Mesenchymal stem cell (in vitro differentiated cells and primary cell): ENCODE measurements around the gene ZNF768.

Experiments
- DNase-seq: peaks from one replicate; pipeline ENCODE4 v3.0.0-alpha.2; 2013
- H2AFZ ChIP-seq: one replicate; pipeline ENCODE4 v1.6.1; 2013; ENCODE audit warnings: low read depth, mild to moderate bottlenecking, control low read depth, inconsistent platforms, low read length, moderate library complexity
- H2AK5ac ChIP-seq: 2 replicates; pipeline ENCODE4 v1.6.1; 2013; ENCODE audit warnings: low read length, moderate library complexity, mild to moderate bottlenecking, inconsistent platforms; ENCODE audit not compliant: severe bottlenecking
- H2BK120ac ChIP-seq: one replicate; pipeline ENCODE4 v1.6.1; 2013; ENCODE audit warnings: low read depth, mild to moderate bottlenecking, inconsistent platforms, low read length, moderate library complexity
- H2BK12ac ChIP-seq, 2 experiments: one replicate each; pipeline ENCODE4 v1.6.1; 2013; ENCODE audit warnings: inconsistent platforms in 2 of 2, low read length in 2 of 2, mild to moderate bottlenecking in 2 of 2, moderate library complexity in 2 of 2, control low read depth in 1 of 2
- H2BK15ac ChIP-seq: one replicate; pipeline ENCODE4 v1.6.1; 2013; ENCODE audit warnings: mild to moderate bottlenecking, low read depth, inconsistent platforms; ENCODE audit not compliant: poor library complexity, severe bottlenecking
- H2BK5ac ChIP-seq: 2 replicates; pipeline ENCODE4 v1.6.1; 2013; ENCODE audit warnings: low read depth, mild to moderate bottlenecking, low read length, control low read depth, inconsistent platforms; ENCODE audit not compliant: poor library complexity, severe bottlenecking
- H3K14ac ChIP-seq, 2 experiments: one replicate each; pipeline ENCODE4 v1.6.1; 2013; ENCODE audit warnings: inconsistent platforms in 2 of 2, low read length in 2 of 2, control low read depth in 1 of 2, mild to moderate bottlenecking in 1 of 2, moderate library complexity in 1 of 2
- H3K18ac ChIP-seq, 2 experiments: one replicate each; pipeline ENCODE4 v1.6.1; 2013; ENCODE audit warnings: inconsistent platforms in 2 of 2, low read length in 2 of 2, control low read depth in 1 of 2, low read depth in 1 of 2, mild to moderate bottlenecking in 1 of 2
- H3K23ac ChIP-seq, 2 experiments: one replicate each; pipeline ENCODE4 v1.6.1; 2013; ENCODE audit warnings: inconsistent platforms in 2 of 2, low read length in 2 of 2, mild to moderate bottlenecking in 2 of 2, moderate library complexity in 2 of 2, control low read depth in 1 of 2
- H3K27ac ChIP-seq: 2 replicates; pipeline ENCODE4 v1.5.1; 2013; ENCODE audit warnings: mild to moderate bottlenecking, moderate library complexity, low read length, control low read depth, inconsistent platforms; ENCODE audit not compliant: poor library complexity, severe bottlenecking
- H3K27me3 ChIP-seq, 2 experiments: 2 replicates each; pipeline versions ENCODE4 v1.6.1 to v1.7.0; 2013; ENCODE audit warnings: low read length in 2 of 2, mild to moderate bottlenecking in 2 of 2, moderate library complexity in 2 of 2, control low read depth in 1 of 2, inconsistent platforms in 1 of 2; ENCODE audit not compliant: control insufficient read depth in 1 of 2, insufficient read depth in 1 of 2
- H3K36me3 ChIP-seq, 2 experiments: 2 replicates each; pipeline versions ENCODE4 v1.6.1 to v1.7.0; 2013; ENCODE audit warnings: low read length in 2 of 2, control low read depth in 1 of 2, inconsistent platforms in 1 of 2, low read depth in 1 of 2, mild to moderate bottlenecking in 1 of 2; ENCODE audit not compliant: insufficient read depth in 2 of 2, control insufficient read depth in 1 of 2
- H3K4ac ChIP-seq, 2 experiments: one replicate each; pipeline ENCODE4 v1.6.1; 2013; ENCODE audit warnings: inconsistent platforms in 2 of 2, low read length in 2 of 2, mild to moderate bottlenecking in 2 of 2, moderate library complexity in 2 of 2, control low read depth in 1 of 2, low read depth in 1 of 2
- H3K4me1 ChIP-seq: 2 replicates; pipeline ENCODE4 v1.6.1; 2013; ENCODE audit warnings: low read depth, low read length, control low read depth; ENCODE audit not compliant: control insufficient read depth, insufficient read depth
- H3K4me2 ChIP-seq: 2 replicates; pipeline ENCODE4 v1.6.1; 2013; ENCODE audit warnings: low read length, mild to moderate bottlenecking, inconsistent platforms; ENCODE audit not compliant: poor library complexity, severe bottlenecking
- H3K4me3 ChIP-seq, 2 experiments: 2 replicates each; pipeline versions ENCODE4 v1.5.1 to v1.7.0; 2013; ENCODE audit warnings: low read length in 2 of 2, mild to moderate bottlenecking in 2 of 2, control low read depth in 1 of 2, low read depth in 1 of 2; ENCODE audit not compliant: insufficient read depth in 1 of 2
- H3K79me1 ChIP-seq: replicated peaks from 2 replicates; pipeline ENCODE4 v1.6.1; 2013; ENCODE audit warnings: mild to moderate bottlenecking, control low read depth, low read length, inconsistent platforms; ENCODE audit not compliant: poor library complexity, severe bottlenecking
- H3K9ac ChIP-seq: 2 replicates; pipeline ENCODE4 v1.7.0; 2013; ENCODE audit warnings: mild to moderate bottlenecking, low read length, moderate library complexity
- H3K9me3 ChIP-seq: 2 replicates; pipeline ENCODE4 v1.7.0; 2013; ENCODE audit warnings: mild to moderate bottlenecking, low read length; ENCODE audit not compliant: control insufficient read depth
- H4K8ac ChIP-seq: one replicate; pipeline ENCODE4 v1.6.1; 2013; ENCODE audit warnings: inconsistent platforms, mild to moderate bottlenecking, low read length, moderate library complexity
- H4K91ac ChIP-seq: one replicate; pipeline ENCODE4 v1.6.1; 2013; ENCODE audit warnings: mild to moderate bottlenecking, low read length, inconsistent platforms
- WGBS: methylation state at CpG from one replicate; pipeline ENCODE4 v1.1.7; 2013; ENCODE audit warnings: mixed read lengths; 5-methylcytosine and 5-hydroxymethylcytosine counted together

ZNF768 gene

DNA sequence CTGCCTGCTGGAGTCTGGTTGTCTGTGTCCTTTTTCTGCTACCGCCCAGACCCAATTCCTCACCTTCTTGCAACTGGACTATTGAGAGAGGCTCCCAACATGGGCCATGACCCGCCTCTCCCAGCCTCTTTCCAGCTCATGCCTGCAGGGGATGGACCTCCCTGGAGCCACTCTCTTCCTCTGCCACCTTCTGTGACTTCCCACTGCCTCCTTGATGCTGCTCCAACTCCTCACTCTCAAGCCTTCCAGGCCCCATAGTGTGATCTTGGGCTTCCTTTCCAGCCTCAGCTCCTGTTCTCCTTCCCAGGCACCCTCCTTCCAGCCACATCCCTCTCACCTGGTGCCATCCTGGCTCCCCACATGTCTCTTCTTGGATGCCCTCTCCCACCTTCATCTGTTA lies 11.1 kb downstream of the ZNF768 start:
- H3K9ac ChIP-seq, result no peak overlapping the region
- H2BK120ac ChIP-seq, result no peak overlapping the region
- H2BK15ac ChIP-seq, result no peak overlapping the region
- H4K91ac ChIP-seq, result no peak overlapping the region
- H3K18ac ChIP-seq, result no peak overlapping the region
- no peak overlapping the region for H3K4ac ChIP-seq
- peaks cover 0 to 38% of the 10 kb centered on the region in 2 experiments for H3K27me3 ChIP-seq
- H3K79me1 ChIP-seq, result no peaks in the 10 kb centered on the region
- H2BK5ac ChIP-seq, result no peak overlapping the region
- no peak overlapping the region for H4K8ac ChIP-seq
- H2AFZ ChIP-seq, result no peak overlapping the region
- no peak overlapping the region for H3K4me2 ChIP-seq
- WGBS, result 77% methylated on average over 2 of the region's 2 CpGs
- H3K14ac ChIP-seq, result no peak overlapping the region
- H3K4me1 ChIP-seq, result peaks cover 2% of the 10 kb centered on the region
- H3K23ac ChIP-seq, result no peak overlapping the region
- no peak for DNase-seq
- no peaks in the 10 kb centered on the region for H3K36me3 ChIP-seq
- no peak overlapping the region for H3K4me3 ChIP-seq
- H3K9me3 ChIP-seq, result no peaks in the 10 kb centered on the region
- no peak overlapping the region for H3K27ac ChIP-seq
- no peak overlapping the region for H2AK5ac ChIP-seq
- no peak overlapping the region for H2BK12ac ChIP-seq

GRCh38 chr16:30511509-30511908 lies 14.9 kb downstream of the ZNF768 start:
- WGBS, result 93% methylated on average over 3 of the region's 3 CpGs
- Histone ChIP-seq H3K27me3 (peaks cover 0 to 15% of the 10 kb centered on the region in 2 experiments), H4K8ac (no peak overlapping the region)

DNA sequence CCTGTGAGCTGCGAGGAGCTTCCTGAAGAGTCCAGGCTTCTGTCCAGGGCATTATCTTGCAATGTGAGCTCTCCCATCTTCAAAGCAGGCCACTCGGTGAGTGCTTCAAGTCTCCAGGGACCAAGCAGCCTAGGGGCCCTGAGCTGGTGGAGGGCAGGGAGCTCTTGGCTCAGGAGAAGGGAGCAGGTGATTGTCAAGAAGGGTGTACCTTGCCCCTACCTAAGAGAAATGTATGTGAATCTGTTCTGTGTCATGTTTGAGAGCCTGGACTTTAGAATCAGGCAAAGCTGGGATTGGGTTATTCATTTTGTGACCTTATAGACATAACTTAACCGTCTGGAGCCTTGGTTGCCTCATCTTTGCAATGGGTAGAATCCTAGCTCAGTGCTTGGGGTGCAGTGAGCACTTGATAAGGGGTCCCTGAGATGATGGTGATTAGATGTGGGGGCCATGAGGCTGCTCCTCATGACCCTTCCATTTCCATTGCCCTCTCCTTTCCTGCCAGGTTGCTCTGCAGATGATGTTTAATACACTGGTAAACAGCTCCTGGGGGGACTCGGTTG lies 15.9 kb downstream of the ZNF768 start:
- Histone ChIP-seq H4K91ac (no peak overlapping the region), H3K14ac (no peak overlapping the region), H2AK5ac (no peak overlapping the region), H2BK120ac (no peak overlapping the region), H3K23ac (no peak overlapping the region), H3K4me2 (no peak overlapping the region), H4K8ac (no peak overlapping the region), H3K4me3 (no peak overlapping the region), H3K4me1 (no peaks in the 10 kb centered on the region), H3K9ac (no peak overlapping the region), H3K9me3 (no peaks in the 10 kb centered on the region), H3K27me3 (peaks cover 0 to 13% of the 10 kb centered on the region in 2 experiments), H3K36me3 (no peaks in the 10 kb centered on the region), H2BK12ac (no peak overlapping the region), H2BK15ac (no peak overlapping the region), H3K18ac (no peak overlapping the region), H3K4ac (no peak overlapping the region), H2AFZ (no peak overlapping the region), H3K27ac (no peak overlapping the region), H2BK5ac (no peak overlapping the region), H3K79me1 (no peaks in the 10 kb centered on the region)
- no peak for DNase-seq
- 76% methylated on average over 4 of the region's 4 CpGs for WGBS

More at GRCh38 chr16:30511509-30511908, 14.9 kb downstream of the ZNF768 start:
- H2BK15ac ChIP-seq, result no peak overlapping the region
- H3K9me3 ChIP-seq, result no peaks in the 10 kb centered on the region
- H2AK5ac ChIP-seq, result no peak overlapping the region
- no peak overlapping the region for H3K14ac ChIP-seq
- H3K4me1 ChIP-seq, result no peaks in the 10 kb centered on the region
- H3K18ac ChIP-seq, result no peak overlapping the region
- H3K79me1 ChIP-seq, result no peaks in the 10 kb centered on the region
- H3K27ac ChIP-seq, result no peak overlapping the region
- H3K4me3 ChIP-seq, result no peak overlapping the region
- DNase-seq, result no peak
- H4K91ac ChIP-seq, result no peak overlapping the region
- H3K23ac ChIP-seq, result no peak overlapping the region
- H3K4ac ChIP-seq, result no peak overlapping the region
- no peak overlapping the region for H3K9ac ChIP-seq
- no peak overlapping the region for H2BK120ac ChIP-seq
- no peak overlapping the region for H2BK12ac ChIP-seq
- no peak overlapping the region for H2BK5ac ChIP-seq
- no peak overlapping the region for H2AFZ ChIP-seq
- H3K36me3 ChIP-seq, result no peaks in the 10 kb centered on the region
- no peak overlapping the region for H3K4me2 ChIP-seq

- Histone ChIP-seq H3K4me2 (no peak overlapping the region), H4K8ac (no peak overlapping the region), H3K27me3 (peaks cover 0 to 12% of the 10 kb centered on the region in 2 experiments), H2BK5ac (no peak overlapping the region), H2BK120ac (no peak overlapping the region), H4K91ac (no peak overlapping the region), H2BK12ac (no peak overlapping the region), H2BK15ac (no peak overlapping the region), H3K4ac (no peak overlapping the region), H3K18ac (no peak overlapping the region), H3K9me3 (no peaks in the 10 kb centered on the region), H3K36me3 (no peaks in the 10 kb centered on the region), H3K4me3 (no peak overlapping the region), H3K4me1 (no peaks in the 10 kb centered on the region), H3K79me1 (no peaks in the 10 kb centered on the region), H3K23ac (no peak overlapping the region), H2AFZ (no peak overlapping the region), H3K14ac (no peak overlapping the region), H3K27ac (no peak overlapping the region), H3K9ac (no peak overlapping the region), H2AK5ac (no peak overlapping the region)
- no peak for DNase-seq
- WGBS, result 89% methylated on average over 3 of the region's 4 CpGs
Measured at GRCh38 chr16:30509081-30509765, 17.1 kb downstream of the ZNF768 start.
